ENCODE results near the gene MATK.

The MATK gene

GRCh38 chr19:3814648-3815047, 28.5 kb upstream of the MATK start:
- no peak for DNase-seq (ENCODE audit: low spot score)

GRCh38 chr19:3813473-3814392, 27.6 kb upstream of the MATK start:
- DNase-seq (ENCODE audit: low spot score), result no peak

- no peak for DNase-seq (ENCODE audit: low spot score)
These were observed 24.7 kb upstream of the MATK start for GRCh38 chr19:3810708-3811355.

- no peak for DNase-seq (ENCODE audit: low spot score)
These were observed 23.9 kb upstream of the MATK start for GRCh38 chr19:3809881-3810707.

- no peak for DNase-seq (ENCODE audit: low spot score)
These were observed 22.4 kb upstream of the MATK start for GRCh38 chr19:3808420-3809143.

GRCh38 chr19:3807574-3808354, 21.6 kb upstream of the MATK start:
- DNase-seq (ENCODE audit: low spot score), result no peak

- no peak for DNase-seq (ENCODE audit: low spot score)
These were observed 20.9 kb upstream of the MATK start for GRCh38 chr19:3807131-3807480.

GRCh38 chr19:3805859-3806258, 19.7 kb upstream of the MATK start:
- no peak for DNase-seq (ENCODE audit: low spot score)

- no peak for DNase-seq (ENCODE audit: low spot score)
These were observed 18.2 kb upstream of the MATK start for GRCh38 chr19:3804429-3804828.

- no peak for DNase-seq (ENCODE audit: low spot score)
These were observed 17.8 kb upstream of the MATK start for GRCh38 chr19:3803986-3804385.

- DNase-seq (ENCODE audit: low spot score), result no peak
These were observed 17.1 kb upstream of the MATK start for GRCh38 chr19:3803114-3803888.

- no peak for DNase-seq (ENCODE audit: low spot score)
These were observed 15.4 kb upstream of the MATK start for GRCh38 chr19:3801412-3802096.

- no peak for DNase-seq (ENCODE audit: low spot score)
These were observed 14.8 kb upstream of the MATK start for GRCh38 chr19:3800996-3801395.

- DNase-seq (ENCODE audit: low spot score), result no peak
These were observed 12.0 kb upstream of the MATK start for GRCh38 chr19:3798137-3798536.

GRCh38 chr19:3796358-3796757, 10.2 kb upstream of the MATK start:
- DNase-seq (ENCODE audit: low spot score), result no peak

GRCh38 chr19:3793799-3794198, 7.6 kb upstream of the MATK start:
- no peak for DNase-seq (ENCODE audit: low spot score)

- DNase-seq (ENCODE audit: low spot score), result no peak
These were observed 5.9 kb upstream of the MATK start for GRCh38 chr19:3792114-3792513.

- DNase-seq (ENCODE audit: low spot score), result no peak
These were observed 4.8 kb upstream of the MATK start for GRCh38 chr19:3790941-3791340.

- no peak for DNase-seq (ENCODE audit: low spot score)
These were observed 4.1 kb upstream of the MATK start for GRCh38 chr19:3790209-3790734.

Data from hepatic stellate cell (primary cell).